Measurements from ENCODE around the gene ARAP3. TPM values are rescaled to one million over a fixed set of nuclear protein-coding genes. Genes with fewer than 3 reads are reported as not detected.

Gene ARAP3
- total RNA-seq, 1 donor = 2.2 TPM

DNA sequence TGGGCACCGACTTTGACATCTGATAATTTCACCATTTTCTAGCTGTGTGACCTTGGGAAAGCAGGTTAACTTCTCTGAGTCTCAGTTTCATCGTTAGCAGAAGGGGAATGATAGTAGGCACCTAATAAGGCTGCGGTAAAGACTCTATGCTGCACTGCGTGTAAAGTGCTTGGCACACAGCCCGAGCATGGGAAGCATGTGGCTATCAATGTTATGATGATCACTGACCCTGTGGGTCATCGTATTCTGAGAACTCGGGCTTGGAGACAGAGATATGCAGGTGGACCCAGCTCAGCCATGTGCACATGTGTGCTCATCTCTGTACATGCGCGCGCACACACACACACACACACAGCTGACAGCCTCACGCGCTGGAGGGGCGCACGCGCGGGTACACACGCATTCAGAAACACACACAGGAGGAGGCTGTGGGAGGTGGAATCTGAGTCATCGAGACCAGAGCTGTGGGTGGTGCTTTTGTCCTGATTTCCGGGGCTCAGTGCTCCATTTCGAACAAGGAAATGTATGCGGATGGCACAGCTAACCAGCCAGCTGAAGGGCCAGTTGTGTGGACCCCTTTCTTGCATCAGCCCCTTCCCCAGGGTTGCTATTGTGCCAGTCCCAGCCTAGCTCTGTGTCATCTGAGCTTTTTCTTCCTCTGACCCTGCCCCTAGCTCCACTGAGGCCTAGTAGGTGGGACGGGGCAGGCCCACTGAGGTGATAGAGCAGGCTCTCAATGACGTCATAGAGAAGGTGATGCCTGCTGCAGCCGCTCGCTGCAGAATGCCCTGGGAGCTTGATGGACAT, 11.1 kb upstream of the ARAP3 start:
- Histone ChIP-seq H3K36me3 (ENCODE audit: insufficient read depth, low read length) (no peaks in the 10 kb centered on the region), H3K4me1 (ENCODE audit: insufficient read depth, low read length) (peaks cover 21% of the 10 kb centered on the region), H3K4me3 (ENCODE audit: insufficient read depth, low read length) (no peak overlapping the region), H3K79me2 (ENCODE audit: insufficient read depth, low read length) (no peaks in the 10 kb centered on the region), H2AFZ (ENCODE audit: low read length) (peak overlapping the region; percentile 56), H4K20me1 (ENCODE audit: insufficient read depth, low read length) (no peaks in the 10 kb centered on the region), H3K27ac (ENCODE audit: low read depth, low read length) (no peak overlapping the region), H3K4me2 (ENCODE audit: insufficient read depth, low read length) (no peak overlapping the region), H3K27me3 (ENCODE audit: insufficient read depth, low read length) (peaks cover 34% of the 10 kb centered on the region), H3K9me3 (ENCODE audit: low read depth, low read length) (no peaks in the 10 kb centered on the region)
- TF ChIP-seq, protein P1, sequence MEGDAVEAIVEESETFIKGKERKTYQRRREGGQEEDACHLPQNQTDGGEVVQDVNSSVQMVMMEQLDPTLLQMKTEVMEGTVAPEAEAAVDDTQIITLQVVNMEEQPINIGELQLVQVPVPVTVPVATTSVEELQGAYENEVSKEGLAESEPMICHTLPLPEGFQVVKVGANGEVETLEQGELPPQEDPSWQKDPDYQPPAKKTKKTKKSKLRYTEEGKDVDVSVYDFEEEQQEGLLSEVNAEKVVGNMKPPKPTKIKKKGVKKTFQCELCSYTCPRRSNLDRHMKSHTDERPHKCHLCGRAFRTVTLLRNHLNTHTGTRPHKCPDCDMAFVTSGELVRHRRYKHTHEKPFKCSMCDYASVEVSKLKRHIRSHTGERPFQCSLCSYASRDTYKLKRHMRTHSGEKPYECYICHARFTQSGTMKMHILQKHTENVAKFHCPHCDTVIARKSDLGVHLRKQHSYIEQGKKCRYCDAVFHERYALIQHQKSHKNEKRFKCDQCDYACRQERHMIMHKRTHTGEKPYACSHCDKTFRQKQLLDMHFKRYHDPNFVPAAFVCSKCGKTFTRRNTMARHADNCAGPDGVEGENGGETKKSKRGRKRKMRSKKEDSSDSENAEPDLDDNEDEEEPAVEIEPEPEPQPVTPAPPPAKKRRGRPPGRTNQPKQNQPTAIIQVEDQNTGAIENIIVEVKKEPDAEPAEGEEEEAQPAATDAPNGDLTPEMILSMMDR (IDR thresholded peaks at IDR 0.05; ENCODE audit: extremely low read depth, low read depth, low read length) = no peak
- peak; percentile 84 for DNase-seq (ENCODE audit: insufficient read length, low spot score, missing footprints)

GRCh38 chr5:141692533-141692888, 10.5 kb upstream of the ARAP3 start:
- no peaks in the 10 kb centered on the region for H3K9me3 ChIP-seq (ENCODE audit: low read depth, low read length)
- H3K36me3 ChIP-seq (ENCODE audit: insufficient read depth, low read length) = no peaks in the 10 kb centered on the region
- no peaks in the 10 kb centered on the region for H4K20me1 ChIP-seq (ENCODE audit: insufficient read depth, low read length)
- TF ChIP-seq, protein P1 (IDR thresholded peaks at IDR 0.05; ENCODE audit: extremely low read depth, low read depth, low read length) = no peak
- H3K4me3 ChIP-seq (ENCODE audit: insufficient read depth, low read length) = peak overlapping the region; percentile 65
- H3K27me3 ChIP-seq (ENCODE audit: insufficient read depth, low read length) = peaks cover 29% of the 10 kb centered on the region
- no peak for DNase-seq (ENCODE audit: insufficient read length, low spot score, missing footprints)
- no peaks in the 10 kb centered on the region for H3K79me2 ChIP-seq (ENCODE audit: insufficient read depth, low read length)
- H3K4me1 ChIP-seq (ENCODE audit: insufficient read depth, low read length) = peaks cover 21% of the 10 kb centered on the region
- no peak overlapping the region for H3K27ac ChIP-seq (ENCODE audit: low read depth, low read length)
- H2AFZ ChIP-seq (ENCODE audit: low read length) = peak overlapping the region; percentile 80
- peak overlapping the region; percentile 90 for H3K4me2 ChIP-seq (ENCODE audit: insufficient read depth, low read length)

DNA sequence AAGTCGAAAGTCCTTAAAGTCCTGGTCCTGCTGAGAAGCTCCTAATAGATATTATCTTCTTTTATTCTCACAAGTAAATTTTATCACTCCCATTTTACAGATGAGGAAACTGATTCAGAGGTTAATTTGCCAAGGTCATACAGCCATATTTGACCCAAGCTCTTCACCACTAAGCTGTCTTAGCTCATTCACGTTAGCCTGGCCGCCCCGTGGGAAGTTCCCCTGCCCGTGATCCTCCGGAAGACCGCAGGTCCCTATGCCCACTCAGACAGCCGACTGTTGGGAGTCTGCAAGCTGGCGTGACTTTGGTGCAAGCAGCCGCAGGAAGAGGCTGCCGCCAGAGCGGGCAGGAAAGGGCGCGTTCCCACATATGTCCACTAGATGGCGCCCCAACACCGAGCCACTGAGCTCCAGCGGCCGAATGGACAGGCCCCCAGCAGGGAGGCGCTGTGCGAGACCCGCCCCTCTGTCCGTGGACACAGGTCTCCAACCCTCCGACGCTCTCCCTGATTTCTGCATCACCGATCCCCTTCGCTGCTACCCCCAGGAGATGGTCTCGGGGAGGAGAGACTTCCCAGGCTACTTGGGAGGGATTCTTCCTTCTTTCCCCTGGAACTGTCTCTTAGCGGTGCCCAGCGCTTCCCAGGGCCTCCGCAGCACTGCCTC, 10.0 kb upstream of the ARAP3 start:
- H3K36me3 ChIP-seq (ENCODE audit: insufficient read depth, low read length) = no peaks in the 10 kb centered on the region
- H3K4me1 ChIP-seq (ENCODE audit: insufficient read depth, low read length) = peaks cover 21% of the 10 kb centered on the region
- TF ChIP-seq, protein P1 (IDR thresholded peaks at IDR 0.05; ENCODE audit: extremely low read depth, low read depth, low read length) = peak; percentile 93
- H3K27ac ChIP-seq (ENCODE audit: low read depth, low read length) = no peak overlapping the region
- H3K9me3 ChIP-seq (ENCODE audit: low read depth, low read length) = no peaks in the 10 kb centered on the region
- H2AFZ ChIP-seq (ENCODE audit: low read length) = peak overlapping the region; percentile 80
- H3K79me2 ChIP-seq (ENCODE audit: insufficient read depth, low read length) = no peaks in the 10 kb centered on the region
- peak overlapping the region; percentile 90 for H3K4me2 ChIP-seq (ENCODE audit: insufficient read depth, low read length)
- H4K20me1 ChIP-seq (ENCODE audit: insufficient read depth, low read length) = no peaks in the 10 kb centered on the region
- peak overlapping the region; percentile 65 for H3K4me3 ChIP-seq (ENCODE audit: insufficient read depth, low read length)
- DNase-seq (ENCODE audit: insufficient read length, low spot score, missing footprints) = peak; percentile 96
- peaks cover 29% of the 10 kb centered on the region for H3K27me3 ChIP-seq (ENCODE audit: insufficient read depth, low read length)

GRCh38 chr5:141691286-141691866, 9.3 kb upstream of the ARAP3 start:
- Histone ChIP-seq H3K9me3 (ENCODE audit: low read depth, low read length) (no peaks in the 10 kb centered on the region), H3K4me3 (ENCODE audit: insufficient read depth, low read length) (no peak overlapping the region), H3K27ac (ENCODE audit: low read depth, low read length) (no peak overlapping the region), H3K4me2 (ENCODE audit: insufficient read depth, low read length) (no peak overlapping the region), H3K79me2 (ENCODE audit: insufficient read depth, low read length) (no peaks in the 10 kb centered on the region), H3K36me3 (ENCODE audit: insufficient read depth, low read length) (no peaks in the 10 kb centered on the region), H2AFZ (ENCODE audit: low read length) (no peak overlapping the region), H3K27me3 (ENCODE audit: insufficient read depth, low read length) (peaks cover 25% of the 10 kb centered on the region), H3K4me1 (ENCODE audit: insufficient read depth, low read length) (peaks cover 21% of the 10 kb centered on the region), H4K20me1 (ENCODE audit: insufficient read depth, low read length) (no peaks in the 10 kb centered on the region)
- no peak for DNase-seq (ENCODE audit: insufficient read length, low spot score, missing footprints)
- TF ChIP-seq, protein P1 (IDR thresholded peaks at IDR 0.05; ENCODE audit: extremely low read depth, low read depth, low read length) = no peak
